ENCODE results near the gene UNC5B. TPM values are rescaled to one million over a fixed set of nuclear protein-coding genes. Genes with fewer than 3 reads are reported as not detected.
A peak's percentile ranks its signal among the peaks of the same experiment; 100 is the strongest.

The UNC5B gene
- total and polyA plus RNA-seq, 11 donors, result 4.8 to 22.8 (median 10.1) TPM

GRCh38 chr10:71330789-71331404, 118.5 kb downstream of the UNC5B start:
- no peak overlapping the region for H3K27ac ChIP-seq
- no peak overlapping the region for H3K4me3 ChIP-seq
- DNase-seq (no peak), ATAC-seq (no peak)
- TF ChIP-seq CTCF (IDR thresholded peaks at IDR 0.05) (no peak), POLR2A (IDR thresholded peaks at IDR 0.05) (no peak)
- WGBS, 4 donors, result 74 to 84% (median 82%) methylated on average over 4 of the region's 4 CpGs
- no peaks in the 10 kb centered on the region for H3K9me3 ChIP-seq
- peaks cover 0 to 19% (median 0%) of the 10 kb centered on the region in 12 donors for H3K4me1 ChIP-seq
- no peaks in the 10 kb centered on the region for H3K27me3 ChIP-seq
- H3K36me3 ChIP-seq, result peaks cover 0 to 27% (median 0%) of the 10 kb centered on the region in 9 donors
- intact Hi-C loops (cut with DNase I), result no loop called here

- Histone ChIP-seq H3K36me3 (peaks cover 0 to 21% (median 0%) of the 10 kb centered on the region in 9 donors), H3K4me3 (no peak overlapping the region), H3K27ac (no peak overlapping the region), H3K27me3 (no peaks in the 10 kb centered on the region), H3K9me3 (no peaks in the 10 kb centered on the region), H3K4me1 (peaks cover 0 to 19% (median 0%) of the 10 kb centered on the region in 12 donors)
- 44 to 56% (median 49%) methylated on average over 4 of the region's 4 CpGs for WGBS, 4 donors
- DNase-seq, result no peak
- no peak for TF ChIP-seq POLR2A (IDR thresholded peaks at IDR 0.05)
- TF ChIP-seq CTCF (IDR thresholded peaks at IDR 0.05), result no peak
- no peak for ATAC-seq
- intact Hi-C loops (cut with DNase I), result no loop called here
Measured at GRCh38 chr10:71331736-71332135, 119.4 kb downstream of the UNC5B start.

- intact Hi-C loops (cut with DNase I), result no loop called here
- H3K4me3 ChIP-seq, result no peak overlapping the region
- ATAC-seq (no peak), DNase-seq (no peak)
- peak overlapping the region in 1 of 12 donors; percentile 71 for H3K27ac ChIP-seq
- H3K9me3 ChIP-seq, result no peaks in the 10 kb centered on the region
- H3K27me3 ChIP-seq, result no peaks in the 10 kb centered on the region
- peaks cover 0 to 19% (median 0%) of the 10 kb centered on the region in 12 donors for H3K4me1 ChIP-seq
- TF ChIP-seq POLR2A (IDR thresholded peaks at IDR 0.05) (no peak), CTCF (IDR thresholded peaks at IDR 0.05) (no peak)
- H3K36me3 ChIP-seq, result peaks cover 0 to 15% (median 0%) of the 10 kb centered on the region in 9 donors
- WGBS, 4 donors, result 94 to 95% (median 94%) methylated on average over 5 of the region's 5 CpGs
Measured at GRCh38 chr10:71332466-71332865, 120.1 kb downstream of the UNC5B start.

GRCh38 chr10:71333129-71333887, 120.9 kb downstream of the UNC5B start:
- 76 to 90% (median 83%) methylated on average over 9 of the region's 9 CpGs for WGBS, 4 donors
- peaks cover 0 to 8% (median 0%) of the 10 kb centered on the region in 9 donors for H3K36me3 ChIP-seq
- peak in 1 of 5 donors; percentile 50 for DNase-seq

More at GRCh38 chr10:71333129-71333887, 120.9 kb downstream of the UNC5B start:
- peak overlapping the region in 1 of 12 donors; percentile 71 for H3K27ac ChIP-seq
- H3K4me1 ChIP-seq, result peaks cover 0 to 19% (median 0%) of the 10 kb centered on the region in 12 donors
- no peak for TF ChIP-seq CTCF (IDR thresholded peaks at IDR 0.05)
- TF ChIP-seq POLR2A (IDR thresholded peaks at IDR 0.05), result no peak
- H3K27me3 ChIP-seq, result no peaks in the 10 kb centered on the region
- H3K9me3 ChIP-seq, result no peaks in the 10 kb centered on the region
- no peak overlapping the region for H3K4me3 ChIP-seq
- intact Hi-C loops (cut with DNase I), result no loop called here
- peak in 3 of 4 donors; percentile 37 to 55 (median 37) for ATAC-seq
